ENCODE results near the gene CYBA.

DNA sequence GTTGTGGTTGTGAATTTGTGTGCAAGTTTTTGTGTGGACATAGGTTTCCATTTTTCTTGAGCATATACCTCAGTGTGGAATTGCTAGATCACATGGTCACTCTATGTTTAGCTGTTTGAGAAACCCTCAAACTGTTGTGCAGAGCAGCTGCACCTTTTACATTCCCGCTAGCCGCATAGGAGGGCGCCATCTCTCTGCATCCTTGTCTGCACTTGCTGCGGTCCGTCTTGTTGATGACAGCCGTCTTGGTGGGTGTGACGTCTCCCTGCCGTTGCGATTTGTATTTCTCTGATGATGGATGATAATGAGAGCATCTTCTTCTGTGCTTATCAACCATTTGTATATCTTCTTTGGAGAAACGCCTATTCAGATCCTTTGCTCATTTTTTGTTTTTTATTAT is 37.6 kb downstream of the CYBA start:
- no peak for TF ChIP-seq JUNB (IDR thresholded peaks at IDR 0.05)
- TF ChIP-seq, protein P1, sequence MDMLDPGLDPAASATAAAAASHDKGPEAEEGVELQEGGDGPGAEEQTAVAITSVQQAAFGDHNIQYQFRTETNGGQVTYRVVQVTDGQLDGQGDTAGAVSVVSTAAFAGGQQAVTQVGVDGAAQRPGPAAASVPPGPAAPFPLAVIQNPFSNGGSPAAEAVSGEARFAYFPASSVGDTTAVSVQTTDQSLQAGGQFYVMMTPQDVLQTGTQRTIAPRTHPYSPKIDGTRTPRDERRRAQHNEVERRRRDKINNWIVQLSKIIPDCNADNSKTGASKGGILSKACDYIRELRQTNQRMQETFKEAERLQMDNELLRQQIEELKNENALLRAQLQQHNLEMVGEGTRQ (IDR thresholded peaks at IDR 0.05; ENCODE audit: borderline replicate concordance, low read depth, low read length): no peak
- TF ChIP-seq, protein P2, sequence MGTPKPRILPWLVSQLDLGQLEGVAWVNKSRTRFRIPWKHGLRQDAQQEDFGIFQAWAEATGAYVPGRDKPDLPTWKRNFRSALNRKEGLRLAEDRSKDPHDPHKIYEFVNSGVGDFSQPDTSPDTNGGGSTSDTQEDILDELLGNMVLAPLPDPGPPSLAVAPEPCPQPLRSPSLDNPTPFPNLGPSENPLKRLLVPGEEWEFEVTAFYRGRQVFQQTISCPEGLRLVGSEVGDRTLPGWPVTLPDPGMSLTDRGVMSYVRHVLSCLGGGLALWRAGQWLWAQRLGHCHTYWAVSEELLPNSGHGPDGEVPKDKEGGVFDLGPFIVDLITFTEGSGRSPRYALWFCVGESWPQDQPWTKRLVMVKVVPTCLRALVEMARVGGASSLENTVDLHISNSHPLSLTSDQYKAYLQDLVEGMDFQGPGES (IDR thresholded peaks at IDR 0.05): no peak

All from GM12878 (cell line).